Neutrophil (primary cell): Measurements from ENCODE around the gene CSF1.

Experiments
- H3K27ac ChIP-seq: fragments of 200-600 bp; sonication (generic); 2 replicates; pipeline ENCODE4 v1.5.1; 2016; ENCODE audit warnings: mild to moderate bottlenecking, moderate library complexity
- H3K27me3 ChIP-seq: fragments of 200-600 bp; sonication (generic); 2 replicates; pipeline ENCODE4 v1.6.0; 2016; ENCODE audit warnings: mild to moderate bottlenecking
- H3K36me3 ChIP-seq: fragments of 200-600 bp; sonication (generic); 2 replicates; pipeline ENCODE4 v1.5.1; 2017
- H3K4me1 ChIP-seq, 2 experiments: fragments of 200-600 bp in 1 of 2; sonication (generic) in 1 of 2; 1 replicate in 1 of 2; 2 replicates in 1 of 2; pipeline versions ENCODE4 v1.5.1 to v1.6.1; 2013 to 2016; ENCODE audit warnings: low read depth in 1 of 2, low read length in 1 of 2, mild to moderate bottlenecking in 1 of 2, moderate library complexity in 1 of 2; ENCODE audit not compliant: control insufficient read depth in 1 of 2, insufficient read depth in 1 of 2
- H3K4me3 ChIP-seq, 2 experiments: fragments of 200-600 bp in 1 of 2; sonication (generic) in 1 of 2; 1 replicate in 1 of 2; 2 replicates in 1 of 2; pipeline ENCODE4 v1.5.1; 2013 to 2016; ENCODE audit warnings: low read depth in 1 of 2, low read length in 1 of 2, mild to moderate bottlenecking in 1 of 2, moderate library complexity in 1 of 2
- H3K9me3 ChIP-seq: fragments of 200-600 bp; sonication (generic); 2 replicates; pipeline ENCODE4 v1.5.1; 2016
- TF ChIP-seq, protein P1 (sequence below): fragments of 200-600 bp; sonication (generic); IDR thresholded peaks from 2 replicates; pipeline ENCODE4 v1.5.1; 2016; ENCODE audit warnings: antibody characterized with exemption

The CSF1 gene

DNA sequence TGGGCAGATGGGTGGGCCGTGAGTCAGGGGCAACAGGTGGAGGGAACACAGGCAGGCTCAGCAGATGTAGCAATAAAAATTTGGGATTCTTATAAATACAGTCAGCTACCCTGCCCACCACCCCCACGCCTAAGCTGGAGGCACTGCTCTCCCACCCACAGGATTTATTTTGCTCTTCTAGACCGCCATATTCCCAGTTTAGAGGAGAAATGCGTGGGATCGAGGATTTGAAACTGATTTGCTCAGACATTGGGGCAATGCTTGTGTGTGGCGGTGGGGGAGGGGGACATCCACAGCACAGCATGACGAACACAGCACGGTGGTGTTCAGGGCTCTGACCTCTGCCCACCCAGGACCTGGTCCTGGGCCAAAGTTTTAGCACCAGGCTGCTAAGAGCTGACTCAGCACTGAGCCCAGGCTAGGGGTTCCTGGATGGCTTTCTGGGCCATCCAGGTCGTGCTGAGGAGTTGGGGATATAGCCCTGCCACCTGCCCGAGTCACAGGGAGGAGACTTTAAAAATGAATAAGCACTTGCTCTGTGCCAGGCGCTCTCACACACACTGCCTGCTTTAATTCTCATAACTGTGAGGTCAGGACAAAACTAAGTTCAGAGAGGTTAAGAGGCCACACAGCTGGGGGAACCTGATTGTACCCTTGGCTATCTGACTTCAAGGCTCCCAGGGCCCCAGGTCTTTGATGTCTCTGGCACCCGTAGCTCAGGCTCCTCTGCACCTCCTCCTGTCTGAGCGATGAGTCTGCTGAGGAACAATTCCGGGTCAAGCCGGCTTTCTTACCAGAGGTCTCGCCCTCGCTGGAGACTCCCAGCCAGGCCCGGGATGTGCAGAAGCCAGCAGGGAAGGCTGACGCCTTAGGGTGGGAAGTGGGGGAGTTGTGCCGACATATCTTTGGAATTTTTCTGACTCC is 29.4 kb upstream of the CSF1 start:
- no peaks in the 10 kb centered on the region for H3K36me3 ChIP-seq
- H3K4me3 ChIP-seq: no peak overlapping the region
- H3K9me3 ChIP-seq: no peaks in the 10 kb centered on the region
- no peaks in the 10 kb centered on the region for H3K27me3 ChIP-seq
- peaks cover 38 to 43% of the 10 kb centered on the region in 2 experiments for H3K4me1 ChIP-seq
- TF ChIP-seq, protein P1, sequence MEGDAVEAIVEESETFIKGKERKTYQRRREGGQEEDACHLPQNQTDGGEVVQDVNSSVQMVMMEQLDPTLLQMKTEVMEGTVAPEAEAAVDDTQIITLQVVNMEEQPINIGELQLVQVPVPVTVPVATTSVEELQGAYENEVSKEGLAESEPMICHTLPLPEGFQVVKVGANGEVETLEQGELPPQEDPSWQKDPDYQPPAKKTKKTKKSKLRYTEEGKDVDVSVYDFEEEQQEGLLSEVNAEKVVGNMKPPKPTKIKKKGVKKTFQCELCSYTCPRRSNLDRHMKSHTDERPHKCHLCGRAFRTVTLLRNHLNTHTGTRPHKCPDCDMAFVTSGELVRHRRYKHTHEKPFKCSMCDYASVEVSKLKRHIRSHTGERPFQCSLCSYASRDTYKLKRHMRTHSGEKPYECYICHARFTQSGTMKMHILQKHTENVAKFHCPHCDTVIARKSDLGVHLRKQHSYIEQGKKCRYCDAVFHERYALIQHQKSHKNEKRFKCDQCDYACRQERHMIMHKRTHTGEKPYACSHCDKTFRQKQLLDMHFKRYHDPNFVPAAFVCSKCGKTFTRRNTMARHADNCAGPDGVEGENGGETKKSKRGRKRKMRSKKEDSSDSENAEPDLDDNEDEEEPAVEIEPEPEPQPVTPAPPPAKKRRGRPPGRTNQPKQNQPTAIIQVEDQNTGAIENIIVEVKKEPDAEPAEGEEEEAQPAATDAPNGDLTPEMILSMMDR: no peak
- no peak overlapping the region for H3K27ac ChIP-seq

- TF ChIP-seq, protein P1: no peak
- H3K36me3 ChIP-seq: no peaks in the 10 kb centered on the region
- no peaks in the 10 kb centered on the region for H3K27me3 ChIP-seq
- no peak overlapping the region for H3K4me3 ChIP-seq
- peaks cover 45 to 49% of the 10 kb centered on the region in 2 experiments for H3K4me1 ChIP-seq
- H3K9me3 ChIP-seq: no peaks in the 10 kb centered on the region
- no peak overlapping the region for H3K27ac ChIP-seq
Observed at GRCh38 chr1:109881906-109882287, 28.8 kb upstream of the CSF1 start.

DNA sequence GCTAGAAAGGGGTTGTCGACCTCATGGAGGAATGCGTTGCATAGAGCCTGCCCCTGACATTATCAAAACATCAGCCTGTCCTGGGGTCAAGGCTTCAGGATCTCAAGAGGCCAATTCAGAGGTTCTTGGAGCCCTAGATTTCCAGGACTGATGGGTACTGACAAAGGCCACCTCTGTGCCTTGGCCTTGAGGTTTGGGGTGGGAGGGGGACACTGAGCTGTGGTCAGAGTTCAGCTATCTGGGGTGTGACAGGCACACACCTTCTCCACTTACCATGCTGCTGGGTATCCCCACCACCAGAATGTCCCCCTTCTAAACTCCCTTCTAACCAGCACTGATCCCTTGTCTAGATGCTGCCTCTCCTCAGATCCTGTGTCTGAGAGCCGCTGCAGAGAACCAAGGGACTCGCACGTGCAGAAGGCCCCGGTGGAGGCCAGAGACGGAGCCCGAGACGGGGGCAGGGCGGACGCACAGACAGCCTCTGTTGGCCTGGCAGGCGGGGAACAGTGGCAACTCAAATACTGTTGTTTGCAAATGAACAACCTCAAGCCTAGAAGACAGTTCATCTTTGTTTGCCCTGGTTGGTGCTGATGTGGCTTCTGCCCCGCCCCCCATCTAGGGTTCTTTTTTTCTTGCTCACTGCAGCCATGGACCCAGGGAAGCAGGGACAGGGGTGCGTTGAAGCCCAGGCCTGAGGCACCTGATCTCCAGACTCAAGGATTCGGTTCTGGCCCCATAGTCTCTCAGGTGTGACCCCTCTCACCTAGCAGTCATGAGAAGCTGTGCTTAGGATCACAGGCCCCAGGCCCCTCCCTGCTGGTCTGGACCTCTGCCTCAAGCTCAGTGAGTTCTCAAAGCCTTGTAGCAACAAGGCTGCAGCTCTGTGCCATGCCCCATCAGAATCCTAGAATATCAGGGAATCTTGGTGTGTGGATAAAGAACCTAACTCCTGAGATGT is 28.1 kb upstream of the CSF1 start:
- Histone ChIP-seq H3K4me3 (no peak overlapping the region), H3K27ac (peak overlapping the region; percentile 92), H3K9me3 (no peaks in the 10 kb centered on the region), H3K27me3 (no peaks in the 10 kb centered on the region), H3K36me3 (no peaks in the 10 kb centered on the region), H3K4me1 (peaks cover 52 to 56% of the 10 kb centered on the region in 2 experiments)
- TF ChIP-seq, protein P1: no peak

GRCh38 chr1:109883248-109883955 is 27.2 kb upstream of the CSF1 start:
- Histone ChIP-seq H3K27me3 (no peaks in the 10 kb centered on the region), H3K27ac (peak overlapping the region; percentile 92), H3K4me1 (peaks cover 60% of the 10 kb centered on the region in 2 experiments), H3K9me3 (no peaks in the 10 kb centered on the region), H3K36me3 (no peaks in the 10 kb centered on the region), H3K4me3 (peak overlapping the region in 1 of 2 experiments; percentile 1)
- TF ChIP-seq, protein P1: no peak
